ACHN (cell line): ENCODE results near the gene DEPP1.
A peak's percentile ranks its signal among the peaks of the same experiment; 100 is the strongest.

Source experiments
- DNase-seq: peaks from one replicate; pipeline ENCODE4 v3.0.0-alpha.2; 2015
- in situ Hi-C: cut with HindIII; loops from 2 replicates; pipeline ENCODE4 v1.10.0; 2017; ENCODE audit warnings: low sequenced_read_pairs, low pct_ligation_motif_present, low pct_unique_long_range_greater_than_20kb

The DEPP1 gene

GRCh38 chr10:44959247-44960087 is 19.1 kb downstream of the DEPP1 start, which contains the start of gene RASSF4:
Gene RASSF4, plus strand, starts transcription at chr10:44959802. Its CDS starts 10,401 bp downstream, at chr10:44970203.
- in situ Hi-C loops = no loop called here
- peak; percentile 88 for DNase-seq

DNA sequence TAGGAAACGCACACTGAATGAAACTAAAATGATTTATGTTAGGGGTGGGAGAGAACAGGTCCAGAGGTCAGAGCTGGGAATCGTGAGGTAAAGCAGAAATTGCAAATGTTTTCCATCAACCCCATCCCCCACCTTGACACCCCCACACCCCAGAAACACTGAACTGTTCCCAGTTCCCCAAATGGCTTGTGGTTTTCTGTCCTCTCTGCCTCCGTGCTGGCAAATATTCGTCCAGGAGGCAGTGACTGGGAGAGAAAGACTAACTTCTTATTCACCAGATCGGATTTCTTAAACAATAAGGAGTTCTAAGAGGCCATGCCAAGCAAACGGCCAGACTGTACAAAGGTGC is 19.7 kb downstream of the DEPP1 start:
- DNase-seq = no peak
- in situ Hi-C loops = no loop called here

- peak; percentile 47 for DNase-seq
- in situ Hi-C loops = no loop called here
These were observed 20.3 kb downstream of the DEPP1 start for GRCh38 chr10:44958196-44958897.

GRCh38 chr10:44956717-44957706 is 21.6 kb downstream of the DEPP1 start:
- in situ Hi-C loops = no loop called here
- DNase-seq = no peak

DNA sequence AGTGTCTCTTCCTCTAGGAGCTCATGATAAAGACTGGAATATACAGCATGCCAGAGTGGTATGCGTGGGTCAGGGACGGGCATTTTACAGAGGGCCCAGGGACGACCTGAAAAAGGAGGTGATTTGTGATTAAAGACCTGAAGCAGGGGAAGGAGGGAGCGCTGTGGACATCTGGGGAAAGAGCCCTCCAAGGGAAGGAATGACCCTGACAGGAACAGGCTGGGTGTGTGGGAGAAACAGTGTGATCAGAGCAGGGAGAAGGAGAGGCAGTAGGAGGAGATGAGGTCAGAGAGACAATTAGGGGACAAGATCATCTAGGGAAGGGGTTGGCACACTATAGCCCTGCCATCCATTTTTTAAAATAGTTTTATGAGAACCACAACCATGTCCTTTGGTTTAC is 22.4 kb downstream of the DEPP1 start:
- in situ Hi-C loops = no loop called here
- DNase-seq = no peak

DNA sequence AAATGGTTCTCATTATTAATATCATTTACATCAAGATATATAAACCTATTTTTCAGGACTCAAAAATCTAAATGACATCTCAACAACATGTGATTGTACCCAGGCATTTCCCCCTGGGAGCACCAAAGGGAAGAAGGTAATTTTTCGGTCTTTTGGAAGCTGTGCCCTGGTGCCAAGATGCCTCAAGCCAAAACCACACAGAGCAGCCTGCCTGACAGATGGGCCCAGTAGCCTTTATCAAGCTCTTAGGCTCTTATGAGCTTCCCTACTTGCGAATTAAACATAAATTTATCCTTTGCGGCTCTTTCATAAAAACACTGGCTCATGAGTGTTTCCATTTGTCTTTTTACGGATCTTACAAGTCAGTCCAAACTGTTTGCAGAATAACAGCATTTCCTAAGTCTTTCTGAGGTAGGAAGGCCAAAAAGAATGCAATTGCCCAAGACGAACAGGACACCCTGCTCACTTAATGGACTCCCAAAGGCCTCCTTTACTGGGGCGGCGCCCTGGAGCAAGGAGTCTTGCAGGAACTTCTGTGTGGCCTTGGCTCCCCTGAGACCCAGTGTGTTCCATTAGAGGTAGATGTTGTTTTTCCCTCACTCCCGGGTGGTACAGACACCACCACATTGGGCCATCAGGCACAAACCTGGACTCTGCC is 23.1 kb downstream of the DEPP1 start:
- no peak for DNase-seq
- in situ Hi-C loops = no loop called here

DNA sequence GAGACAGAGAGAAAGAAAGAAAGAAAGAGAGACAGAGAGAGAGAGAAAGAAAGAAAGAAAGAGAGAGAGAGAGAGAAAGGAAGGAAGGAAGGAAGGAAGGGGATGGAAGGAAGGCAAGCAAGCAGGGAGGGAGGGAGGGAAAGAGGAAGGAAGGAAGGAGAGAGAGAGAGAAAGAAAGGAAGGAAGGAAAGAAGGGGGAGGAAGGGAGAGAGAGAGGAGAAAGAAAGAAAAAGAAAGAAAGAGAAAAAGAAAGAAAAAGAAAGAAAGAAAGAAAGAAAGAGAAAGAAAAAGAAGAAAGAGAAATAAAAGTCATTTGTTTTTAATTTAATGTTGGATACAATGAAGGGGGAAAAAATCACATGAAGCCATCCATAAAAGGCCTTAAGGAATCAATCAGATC is 23.6 kb downstream of the DEPP1 start:
- in situ Hi-C loops = no loop called here
- DNase-seq = no peak

- in situ Hi-C loops = no loop called here
- no peak for DNase-seq
These were observed 24.6 kb downstream of the DEPP1 start for GRCh38 chr10:44954042-44954441.

GRCh38 chr10:44952779-44953231 is 25.8 kb downstream of the DEPP1 start:
- in situ Hi-C loops = no loop called here

DNA sequence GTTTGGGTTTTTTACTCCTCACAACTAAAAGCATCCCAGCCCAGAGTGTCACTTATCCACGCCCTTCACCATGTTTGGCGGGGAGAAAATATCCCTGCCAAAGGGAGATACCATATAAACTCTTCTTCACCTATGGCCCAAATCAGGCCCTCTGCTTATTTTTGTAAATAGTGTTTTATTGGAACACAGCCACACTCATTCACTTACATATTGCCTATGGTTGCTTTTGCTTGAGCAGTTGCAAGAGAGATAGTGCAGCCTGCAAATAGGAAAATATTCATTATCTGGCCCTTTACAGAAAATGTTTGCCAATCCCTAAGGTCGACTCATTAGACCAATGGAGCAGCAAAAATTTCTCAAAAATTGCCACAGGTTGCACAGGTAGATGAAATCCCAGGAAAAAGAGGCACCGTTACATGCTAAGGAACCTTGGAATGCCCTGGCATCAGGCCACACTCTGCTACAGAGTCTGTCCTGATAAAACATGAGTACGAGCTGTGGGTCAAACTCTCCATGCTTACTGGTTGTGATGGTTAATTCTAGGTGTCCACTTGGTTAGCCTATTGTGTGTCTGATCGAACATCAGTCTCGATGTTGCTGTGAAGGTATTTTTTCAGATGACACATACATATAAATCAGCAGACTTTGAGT is 26.9 kb downstream of the DEPP1 start:
- in situ Hi-C loops = no loop called here
- DNase-seq = no peak

More at GRCh38 chr10:44952779-44953231, 25.8 kb downstream of the DEPP1 start:
- no peak for DNase-seq

DNA sequence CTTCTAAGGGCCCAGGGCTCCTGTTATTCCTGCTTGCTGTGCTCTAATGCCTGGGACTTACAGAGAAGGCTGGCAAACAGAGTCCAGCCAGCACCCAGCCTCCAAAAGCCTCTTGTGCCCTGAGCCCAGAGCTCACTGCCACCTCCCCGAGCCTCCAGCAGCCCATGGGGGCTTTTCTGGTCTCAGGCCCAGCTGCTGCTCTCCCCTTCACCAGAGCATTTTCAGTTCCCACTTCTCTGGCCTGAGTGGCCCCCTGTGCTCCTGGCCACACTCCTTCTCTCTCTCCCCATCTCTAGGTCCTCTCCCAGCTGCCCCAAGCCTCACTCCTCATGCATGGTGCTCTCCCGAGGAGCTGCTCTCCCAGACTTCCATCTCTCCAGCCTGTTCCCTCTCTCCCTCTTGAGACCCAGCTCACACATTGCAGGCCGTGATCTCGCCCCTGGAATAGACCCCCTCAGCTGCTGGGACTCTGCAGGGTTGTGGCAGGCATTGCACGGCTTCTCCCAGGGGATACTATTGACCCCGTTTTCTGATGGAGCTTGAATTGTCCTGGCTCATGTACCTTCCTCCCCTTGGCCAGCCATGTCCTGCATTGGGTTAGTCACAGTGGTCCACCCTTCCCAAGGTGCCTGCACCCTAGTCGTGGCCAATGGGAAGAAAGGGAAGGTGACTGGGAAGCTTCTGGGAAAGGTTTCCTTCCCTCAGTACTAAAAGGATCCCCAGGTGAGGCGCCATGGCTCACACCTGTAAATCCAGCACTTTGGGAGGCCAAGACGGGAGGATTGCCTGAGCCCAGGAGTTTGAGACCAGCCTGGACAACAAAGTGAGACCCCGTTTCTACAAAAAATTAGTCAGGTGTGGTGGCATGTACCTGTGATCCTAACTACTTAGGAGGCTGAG is 28.0 kb downstream of the DEPP1 start:
- DNase-seq = no peak
- in situ Hi-C loops = no loop called here

- in situ Hi-C loops = no loop called here
- DNase-seq = no peak
These were observed 28.7 kb downstream of the DEPP1 start for GRCh38 chr10:44949915-44950314.

GRCh38 chr10:44949127-44949802 is 29.3 kb downstream of the DEPP1 start:
- in situ Hi-C loops = no loop called here
- DNase-seq = no peak

DNA sequence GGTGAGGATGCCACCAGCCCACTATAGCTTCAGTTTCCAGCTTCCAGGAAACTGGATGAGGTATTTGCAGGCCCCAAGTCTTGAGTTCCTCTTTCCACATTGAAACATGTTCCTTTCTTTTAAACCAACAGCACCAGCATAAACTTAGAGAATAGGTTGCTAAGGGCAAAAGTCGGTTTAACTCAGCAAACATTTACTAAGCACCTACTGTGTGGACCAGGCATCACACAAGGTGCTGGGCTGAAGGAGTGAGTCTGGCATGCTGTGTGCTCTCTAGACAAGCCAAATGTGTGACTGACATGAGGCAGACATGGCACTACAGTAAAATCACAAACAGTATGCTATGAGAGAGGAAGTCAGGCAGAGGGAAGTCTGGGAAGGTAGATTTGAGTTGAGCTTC is 30.0 kb downstream of the DEPP1 start:
- no peak for DNase-seq
- in situ Hi-C loops = no loop called here

- in situ Hi-C loops = no loop called here
- peak; percentile 47 for DNase-seq
These were observed 31.0 kb downstream of the DEPP1 start for GRCh38 chr10:44947371-44948152.

DNA sequence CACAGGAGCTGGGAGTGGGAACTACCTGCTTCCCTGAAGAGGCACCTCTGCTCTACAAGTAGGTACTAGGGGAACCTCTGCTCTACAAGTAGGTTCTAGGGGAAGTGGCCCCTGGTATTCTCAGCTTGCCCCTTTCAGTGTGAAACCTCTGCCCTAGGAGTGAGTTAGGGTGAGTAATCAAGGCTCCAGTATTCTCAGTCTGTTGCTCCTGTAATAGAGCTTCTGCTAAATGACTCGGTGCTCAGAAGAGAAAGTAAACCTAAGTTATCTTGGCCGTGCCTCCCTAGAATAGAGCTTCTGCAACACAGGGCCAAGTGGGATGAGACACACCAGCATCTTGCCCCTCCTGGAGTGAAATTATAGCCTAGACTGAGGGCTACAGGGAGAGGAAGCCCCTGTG is 32.4 kb downstream of the DEPP1 start:
- peak; percentile 42 for DNase-seq
- in situ Hi-C loops = no loop called here
